SK-N-SH treated with all-trans-retinoic acid at 6 μM for 48 hours (cell line): ENCODE data around the gene CCDC170.

Experiments
- CSDC2 ChIP-seq: fragments of 250-450 bp; sonication (Bioruptor Pico); IDR thresholded peaks from 2 replicates; pipeline ENCODE4 v1.5.0; 2020; ENCODE audit warnings: mild to moderate bottlenecking, moderate library complexity
- TCF4 ChIP-seq: fragments of 250-450 bp; sonication (Bioruptor Pico); IDR thresholded peaks from 2 replicates; pipeline ENCODE4 v1.8.0; 2021; ENCODE audit warnings: mild to moderate bottlenecking, moderate library complexity, borderline replicate concordance
- TOX ChIP-seq: fragments of 250-450 bp; sonication (Bioruptor Pico); IDR thresholded peaks from 2 replicates; pipeline ENCODE4 v1.8.0; 2021; ENCODE audit warnings: mild to moderate bottlenecking, moderate library complexity, borderline replicate concordance
- ZC3H10 ChIP-seq: fragments of 250-450 bp; sonication (Bioruptor Pico); IDR thresholded peaks from 2 replicates; pipeline ENCODE4 v1.5.1; 2021; ENCODE audit warnings: mild to moderate bottlenecking, moderate library complexity
- ZFP3 ChIP-seq: fragments of 250-450 bp; sonication (Bioruptor Pico); IDR thresholded peaks from 2 replicates; pipeline ENCODE4 v1.5.0; 2020; ENCODE audit warnings: mild to moderate bottlenecking, moderate library complexity
- ZFP30 ChIP-seq: fragments of 450-650 bp; formaldehyde crosslinking; IDR thresholded peaks from 2 replicates; pipeline ENCODE4 v1.5.0; 2022; ENCODE audit warnings: mild to moderate bottlenecking, moderate library complexity
- ZNF8 ChIP-seq: fragments of 450-650 bp; formaldehyde crosslinking; IDR thresholded peaks from 2 replicates; pipeline ENCODE4 v1.5.0; 2020; ENCODE audit warnings: mild to moderate bottlenecking, moderate library complexity
- TF ChIP-seq, protein P1 (sequence below): fragments of 250-450 bp; sonication (Bioruptor Pico); IDR thresholded peaks from 2 replicates; pipeline ENCODE4 v1.5.0; 2020; ENCODE audit warnings: mild to moderate bottlenecking, moderate library complexity
- TF ChIP-seq, protein P2 (sequence below): fragments of 250-450 bp; sonication (Bioruptor Pico); IDR thresholded peaks from 2 replicates; pipeline ENCODE4 v1.5.1; 2020; ENCODE audit warnings: low read depth, mild to moderate bottlenecking, moderate library complexity
- TF ChIP-seq, protein P3 (sequence below): fragments of 250-450 bp; sonication (Bioruptor Pico); IDR thresholded peaks from 2 replicates; pipeline ENCODE4 v1.8.0; 2020; ENCODE audit warnings: mild to moderate bottlenecking, moderate library complexity, borderline replicate concordance

DNA sequence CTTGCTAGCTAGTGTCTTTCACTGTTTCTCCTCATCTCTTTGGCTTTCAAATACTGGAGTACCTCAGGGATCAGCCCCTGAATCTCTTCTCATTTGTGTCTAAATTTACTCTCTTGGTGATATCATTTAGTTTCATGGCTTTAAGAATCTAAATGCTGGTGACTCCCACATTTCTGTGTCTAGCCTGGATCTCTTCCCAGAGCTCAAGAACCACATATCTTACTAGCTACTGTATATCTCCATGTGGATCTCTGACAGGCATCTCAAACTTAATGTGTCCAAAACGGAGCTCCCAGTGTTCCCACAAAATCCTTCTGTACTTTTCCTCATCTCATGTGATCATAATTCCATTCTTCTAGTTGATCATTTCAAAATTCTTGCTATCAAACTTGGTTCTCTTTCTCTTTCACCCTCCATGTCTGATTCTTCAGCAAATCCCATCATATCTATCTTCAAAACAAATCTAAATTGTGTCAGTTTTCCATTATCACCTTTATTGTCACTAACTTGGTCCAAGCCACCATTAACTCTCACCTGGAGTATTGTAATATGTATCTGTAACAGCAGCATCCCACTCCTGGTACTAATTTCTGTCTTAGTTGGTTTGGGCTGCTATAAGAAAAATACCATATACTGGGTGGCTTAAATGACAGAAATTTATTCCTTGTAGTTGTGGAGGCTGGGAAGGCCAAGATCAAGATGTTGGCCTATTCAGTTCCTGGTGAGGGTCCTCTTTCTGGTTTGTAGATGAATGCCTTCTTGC is 45.9 kb downstream of the CCDC170 start:
- TF ChIP-seq TCF4 (CRISPR knock-in tag): no peak
- TF ChIP-seq, protein P1, sequence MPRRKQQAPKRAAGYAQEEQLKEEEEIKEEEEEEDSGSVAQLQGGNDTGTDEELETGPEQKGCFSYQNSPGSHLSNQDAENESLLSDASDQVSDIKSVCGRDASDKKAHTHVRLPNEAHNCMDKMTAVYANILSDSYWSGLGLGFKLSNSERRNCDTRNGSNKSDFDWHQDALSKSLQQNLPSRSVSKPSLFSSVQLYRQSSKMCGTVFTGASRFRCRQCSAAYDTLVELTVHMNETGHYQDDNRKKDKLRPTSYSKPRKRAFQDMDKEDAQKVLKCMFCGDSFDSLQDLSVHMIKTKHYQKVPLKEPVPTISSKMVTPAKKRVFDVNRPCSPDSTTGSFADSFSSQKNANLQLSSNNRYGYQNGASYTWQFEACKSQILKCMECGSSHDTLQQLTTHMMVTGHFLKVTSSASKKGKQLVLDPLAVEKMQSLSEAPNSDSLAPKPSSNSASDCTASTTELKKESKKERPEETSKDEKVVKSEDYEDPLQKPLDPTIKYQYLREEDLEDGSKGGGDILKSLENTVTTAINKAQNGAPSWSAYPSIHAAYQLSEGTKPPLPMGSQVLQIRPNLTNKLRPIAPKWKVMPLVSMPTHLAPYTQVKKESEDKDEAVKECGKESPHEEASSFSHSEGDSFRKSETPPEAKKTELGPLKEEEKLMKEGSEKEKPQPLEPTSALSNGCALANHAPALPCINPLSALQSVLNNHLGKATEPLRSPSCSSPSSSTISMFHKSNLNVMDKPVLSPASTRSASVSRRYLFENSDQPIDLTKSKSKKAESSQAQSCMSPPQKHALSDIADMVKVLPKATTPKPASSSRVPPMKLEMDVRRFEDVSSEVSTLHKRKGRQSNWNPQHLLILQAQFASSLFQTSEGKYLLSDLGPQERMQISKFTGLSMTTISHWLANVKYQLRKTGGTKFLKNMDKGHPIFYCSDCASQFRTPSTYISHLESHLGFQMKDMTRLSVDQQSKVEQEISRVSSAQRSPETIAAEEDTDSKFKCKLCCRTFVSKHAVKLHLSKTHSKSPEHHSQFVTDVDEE (CRISPR knock-in tag): no peak
- no peak for TF ChIP-seq ZFP30 (CRISPR knock-in tag)
- no peak for TF ChIP-seq TOX (CRISPR knock-in tag)
- TF ChIP-seq, protein P2, sequence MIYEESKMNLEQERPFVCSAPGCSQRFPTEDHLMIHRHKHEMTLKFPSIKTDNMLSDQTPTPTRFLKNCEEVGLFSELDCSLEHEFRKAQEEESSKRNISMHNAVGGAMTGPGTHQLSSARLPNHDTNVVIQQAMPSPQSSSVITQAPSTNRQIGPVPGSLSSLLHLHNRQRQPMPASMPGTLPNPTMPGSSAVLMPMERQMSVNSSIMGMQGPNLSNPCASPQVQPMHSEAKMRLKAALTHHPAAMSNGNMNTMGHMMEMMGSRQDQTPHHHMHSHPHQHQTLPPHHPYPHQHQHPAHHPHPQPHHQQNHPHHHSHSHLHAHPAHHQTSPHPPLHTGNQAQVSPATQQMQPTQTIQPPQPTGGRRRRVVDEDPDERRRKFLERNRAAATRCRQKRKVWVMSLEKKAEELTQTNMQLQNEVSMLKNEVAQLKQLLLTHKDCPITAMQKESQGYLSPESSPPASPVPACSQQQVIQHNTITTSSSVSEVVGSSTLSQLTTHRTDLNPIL (CRISPR knock-in tag): no peak
- TF ChIP-seq, protein P3, sequence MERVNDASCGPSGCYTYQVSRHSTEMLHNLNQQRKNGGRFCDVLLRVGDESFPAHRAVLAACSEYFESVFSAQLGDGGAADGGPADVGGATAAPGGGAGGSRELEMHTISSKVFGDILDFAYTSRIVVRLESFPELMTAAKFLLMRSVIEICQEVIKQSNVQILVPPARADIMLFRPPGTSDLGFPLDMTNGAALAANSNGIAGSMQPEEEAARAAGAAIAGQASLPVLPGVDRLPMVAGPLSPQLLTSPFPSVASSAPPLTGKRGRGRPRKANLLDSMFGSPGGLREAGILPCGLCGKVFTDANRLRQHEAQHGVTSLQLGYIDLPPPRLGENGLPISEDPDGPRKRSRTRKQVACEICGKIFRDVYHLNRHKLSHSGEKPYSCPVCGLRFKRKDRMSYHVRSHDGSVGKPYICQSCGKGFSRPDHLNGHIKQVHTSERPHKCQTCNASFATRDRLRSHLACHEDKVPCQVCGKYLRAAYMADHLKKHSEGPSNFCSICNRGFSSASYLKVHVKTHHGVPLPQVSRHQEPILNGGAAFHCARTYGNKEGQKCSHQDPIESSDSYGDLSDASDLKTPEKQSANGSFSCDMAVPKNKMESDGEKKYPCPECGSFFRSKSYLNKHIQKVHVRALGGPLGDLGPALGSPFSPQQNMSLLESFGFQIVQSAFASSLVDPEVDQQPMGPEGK (CRISPR knock-in tag): no peak
- no peak for TF ChIP-seq ZFP3 (CRISPR knock-in tag)
- no peak for TF ChIP-seq ZC3H10 (CRISPR knock-in tag)
- TF ChIP-seq CSDC2: no peak
- TF ChIP-seq ZNF8: no peak
